SJSA1 (cell line): ENCODE measurements around the gene MSH5. TPM values are rescaled to one million over a fixed set of nuclear protein-coding genes. Genes with fewer than 3 reads are reported as not detected.

Experiments used
- DNase-seq, 2 experiments: peaks; one replicate each; pipeline ENCODE4 v3.0.0-alpha.2; 2015 to 2020; ENCODE audit warnings: low spot score in 2 of 2, low read depth in 1 of 2
- H3K27ac ChIP-seq: fragments of 250-450 bp; sonication (Bioruptor Pico); 2 replicates; pipeline ENCODE4 v1.5.1; 2020; ENCODE audit warnings: mild to moderate bottlenecking, moderate library complexity
- H3K27me3 ChIP-seq: fragments of 250-450 bp; sonication (Bioruptor Pico); replicated peaks from 2 replicates; pipeline ENCODE4 v1.5.1; 2020; ENCODE audit warnings: mild to moderate bottlenecking, moderate library complexity
- H3K36me3 ChIP-seq: fragments of 250-450 bp; sonication (Bioruptor Pico); 2 replicates; pipeline ENCODE4 v1.5.1; 2020; ENCODE audit warnings: mild to moderate bottlenecking
- H3K4me1 ChIP-seq: fragments of 250-450 bp; sonication (Bioruptor Pico); replicated peaks from 2 replicates; pipeline ENCODE4 v1.6.1; 2021; ENCODE audit warnings: mild to moderate bottlenecking
- H3K4me3 ChIP-seq: fragments of 250-450 bp; sonication (Bioruptor Pico); 2 replicates; pipeline ENCODE4 v1.5.1; 2020; ENCODE audit warnings: mild to moderate bottlenecking
- H3K9me3 ChIP-seq: fragments of 250-450 bp; sonication (Bioruptor Pico); replicated peaks from 2 replicates; pipeline ENCODE4 v1.5.1; 2020; ENCODE audit warnings: mild to moderate bottlenecking
- total RNA-seq: library from RNA; depleted of rRNA; stranded (reverse); fragments of >200 nt; shearing (Covaris generic); gene quantifications from 2 replicates; pipeline ENCODE4 v1.2.3, GENCODE V29; 2014

Gene MSH5
- total RNA-seq, 1 experiment from 2014 or later, result 16.7 TPM

DNA sequence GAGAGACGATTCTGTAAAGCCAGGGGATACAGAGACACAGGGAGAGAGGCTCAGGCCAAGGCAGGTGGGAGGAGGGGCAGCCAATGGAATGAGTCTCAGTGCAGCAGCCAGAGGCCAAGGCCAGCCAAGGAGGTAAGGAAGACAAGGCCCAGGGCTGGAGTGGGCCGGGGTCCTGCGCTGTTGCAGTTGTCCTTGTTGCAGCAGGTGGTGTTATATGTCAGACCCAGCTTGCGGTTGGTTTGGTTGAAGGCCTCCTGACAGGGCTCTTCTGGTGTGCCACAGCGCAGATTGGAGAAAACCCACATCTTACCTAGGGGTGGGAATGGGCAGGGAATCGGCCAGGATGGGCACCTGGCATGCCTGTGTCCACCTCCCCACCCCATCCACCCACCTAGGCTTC is 20.8 kb upstream of the MSH5 start:
- H3K4me3 ChIP-seq, result no peak overlapping the region
- H3K27ac ChIP-seq, result no peak overlapping the region
- DNase-seq, result no peak
- no peaks in the 10 kb centered on the region for H3K27me3 ChIP-seq
- H3K36me3 ChIP-seq, result no peaks in the 10 kb centered on the region
- H3K9me3 ChIP-seq, result no peaks in the 10 kb centered on the region
- peaks cover 1% of the 10 kb centered on the region; the same call in 1 of the 2 replicates for H3K4me1 ChIP-seq

DNA sequence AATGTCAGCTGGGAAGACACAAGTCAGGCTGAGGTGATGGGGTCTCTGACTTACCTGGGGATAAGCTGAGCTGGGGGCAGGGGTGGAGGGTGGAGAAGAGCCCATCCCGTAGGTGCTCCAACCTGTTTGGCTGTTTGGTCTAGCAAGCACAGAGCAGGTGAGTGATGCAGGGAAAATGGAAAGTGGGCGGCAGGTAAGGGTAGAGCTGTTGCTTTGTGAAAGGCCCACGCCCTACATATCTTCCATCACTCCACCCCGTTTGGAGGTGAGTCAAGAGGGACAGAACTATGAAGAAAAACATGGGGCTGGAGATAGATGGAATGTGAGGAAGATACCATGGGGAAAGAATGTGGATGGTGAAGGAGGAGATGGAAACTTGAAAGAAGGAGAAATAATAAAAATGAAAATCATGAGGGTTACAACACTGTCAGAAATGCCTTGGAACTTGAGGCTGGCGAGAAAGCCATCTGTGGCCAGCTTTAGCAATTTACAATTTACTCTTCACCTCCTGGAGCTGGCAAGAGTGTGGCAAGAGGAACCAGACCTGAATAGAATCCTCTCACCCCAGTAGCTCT is 19.5 kb upstream of the MSH5 start:
- H3K27ac ChIP-seq, result no peak overlapping the region
- DNase-seq, result no peak
- H3K9me3 ChIP-seq, result no peaks in the 10 kb centered on the region
- no peak overlapping the region for H3K4me3 ChIP-seq
- no peaks in the 10 kb centered on the region for H3K4me1 ChIP-seq
- H3K36me3 ChIP-seq, result no peaks in the 10 kb centered on the region; the same call in 1 of the 2 replicates
- no peaks in the 10 kb centered on the region for H3K27me3 ChIP-seq

DNA sequence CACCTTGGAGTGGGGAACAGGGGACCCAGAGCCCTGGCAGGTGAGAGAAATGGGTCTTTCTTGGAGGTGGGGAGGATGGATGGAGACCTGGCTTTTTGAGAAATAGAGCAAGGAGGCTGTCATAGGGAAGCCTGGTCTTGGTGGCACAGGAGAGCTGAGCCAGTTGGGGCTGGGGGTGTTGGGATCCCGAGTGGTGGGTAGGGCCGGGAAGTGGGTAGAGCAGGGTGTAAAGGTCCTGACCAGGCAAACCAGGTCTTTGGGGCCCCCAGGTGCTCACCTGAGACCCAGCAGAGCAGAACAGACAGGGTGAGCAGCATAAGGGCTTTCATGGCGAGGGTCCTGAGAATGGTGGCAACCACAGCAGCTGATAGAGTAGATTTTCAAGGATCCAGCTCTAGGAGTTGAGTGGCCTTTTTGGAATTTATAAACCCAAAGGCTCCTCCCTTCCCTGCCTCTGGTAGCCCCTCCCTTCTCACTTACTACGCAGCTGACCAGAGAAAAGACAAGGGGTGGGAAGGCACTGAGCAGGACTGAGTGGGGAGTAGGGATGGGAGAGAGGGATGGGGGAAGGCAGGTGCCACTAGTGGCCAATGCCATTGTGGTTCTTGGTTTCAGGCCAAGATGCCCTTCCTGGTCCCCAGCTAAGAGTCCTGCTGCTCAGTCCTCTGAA is 18.3 kb upstream of the MSH5 start, which contains the start of gene LY6G6C:
TSS of gene LY6G6C (minus strand) at position 396 of the 670 bp plus-strand sequence. CDS start at position 329, 67 bp downstream.
- no peak for DNase-seq
- H3K4me3 ChIP-seq, result no peak within 1 kb of the TSS
- H3K27ac ChIP-seq, result no peak within 1 kb of the TSS
- H3K27me3 ChIP-seq, result no peaks in the 10 kb centered on the region
- peaks cover 5% of the 10 kb centered on the region for H3K36me3 ChIP-seq
- H3K9me3 ChIP-seq, result no peaks in the 10 kb centered on the region
- no peaks in the 10 kb centered on the region for H3K4me1 ChIP-seq

DNA sequence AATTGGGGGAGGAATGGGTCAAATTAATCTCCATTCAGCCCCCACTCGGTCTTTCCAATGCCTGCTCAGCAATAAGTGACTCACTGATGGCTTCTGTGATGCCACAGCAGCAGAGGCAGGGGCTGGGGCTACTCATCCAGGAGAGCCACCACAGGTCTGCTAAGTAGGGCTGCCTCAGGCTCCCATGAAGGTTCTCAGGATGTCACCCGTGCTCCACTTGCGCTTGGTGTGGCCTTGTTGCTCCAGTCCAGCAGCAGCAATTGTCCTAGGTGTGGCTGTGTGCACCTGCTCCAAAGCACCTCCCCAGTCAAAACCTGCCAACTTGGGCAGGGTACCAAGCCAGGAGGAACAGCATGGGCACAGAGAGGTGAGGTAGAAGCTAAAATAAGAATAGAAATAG is 17.6 kb upstream of the MSH5 start:
- peaks cover 11% of the 10 kb centered on the region for H3K36me3 ChIP-seq
- no peaks in the 10 kb centered on the region for H3K4me1 ChIP-seq
- H3K4me3 ChIP-seq, result no peak overlapping the region
- no peak overlapping the region for H3K27ac ChIP-seq
- no peaks in the 10 kb centered on the region for H3K9me3 ChIP-seq
- no peak for DNase-seq
- H3K27me3 ChIP-seq, result no peaks in the 10 kb centered on the region

DNA sequence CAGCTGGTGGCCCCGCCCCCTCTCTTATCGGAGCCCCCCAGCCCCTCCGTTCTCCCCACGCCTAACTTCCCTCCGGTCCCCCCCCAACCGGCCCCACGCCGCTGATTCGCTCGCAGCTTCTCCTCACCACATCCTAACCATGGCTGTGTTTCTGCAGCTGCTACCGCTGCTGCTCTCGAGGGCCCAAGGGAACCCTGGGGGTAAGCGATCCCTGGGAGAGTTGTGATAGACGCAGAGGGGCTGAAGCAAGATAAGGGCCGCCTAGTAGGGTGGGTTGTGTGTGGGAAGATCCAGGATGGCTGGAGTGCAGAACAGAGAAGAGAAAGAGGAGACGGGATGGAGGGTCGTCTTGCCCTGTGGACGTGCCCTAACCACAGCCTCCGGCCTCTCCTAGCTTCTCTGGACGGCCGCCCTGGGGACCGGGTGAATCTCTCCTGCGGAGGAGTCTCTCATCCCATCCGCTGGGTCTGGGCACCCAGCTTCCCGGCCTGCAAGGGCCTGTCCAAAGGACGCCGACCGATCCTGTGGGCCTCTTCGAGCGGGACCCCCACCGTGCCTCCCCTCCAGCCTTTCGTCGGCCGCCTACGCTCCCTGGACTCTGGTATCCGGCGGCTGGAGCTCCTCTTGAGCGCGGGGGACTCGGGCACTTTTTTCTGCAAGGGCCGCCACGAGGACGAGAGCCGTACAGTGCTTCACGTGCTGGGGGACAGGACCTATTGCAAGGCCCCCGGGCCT is 16.4 kb upstream of the MSH5 start, which contains the start of gene MPIG6B:
TSS of gene MPIG6B (plus strand) at position 129 of the 735 bp plus-strand sequence. CDS start at position 140, 11 bp downstream.
- DNase-seq, result no peak
- Histone ChIP-seq H3K36me3 (peaks cover 22% of the 10 kb centered on the region), H3K27ac (no peak within 1 kb of the TSS), H3K27me3 (no peaks in the 10 kb centered on the region), H3K9me3 (no peaks in the 10 kb centered on the region), H3K4me3 (no peak within 1 kb of the TSS), H3K4me1 (no peaks in the 10 kb centered on the region)

DNA sequence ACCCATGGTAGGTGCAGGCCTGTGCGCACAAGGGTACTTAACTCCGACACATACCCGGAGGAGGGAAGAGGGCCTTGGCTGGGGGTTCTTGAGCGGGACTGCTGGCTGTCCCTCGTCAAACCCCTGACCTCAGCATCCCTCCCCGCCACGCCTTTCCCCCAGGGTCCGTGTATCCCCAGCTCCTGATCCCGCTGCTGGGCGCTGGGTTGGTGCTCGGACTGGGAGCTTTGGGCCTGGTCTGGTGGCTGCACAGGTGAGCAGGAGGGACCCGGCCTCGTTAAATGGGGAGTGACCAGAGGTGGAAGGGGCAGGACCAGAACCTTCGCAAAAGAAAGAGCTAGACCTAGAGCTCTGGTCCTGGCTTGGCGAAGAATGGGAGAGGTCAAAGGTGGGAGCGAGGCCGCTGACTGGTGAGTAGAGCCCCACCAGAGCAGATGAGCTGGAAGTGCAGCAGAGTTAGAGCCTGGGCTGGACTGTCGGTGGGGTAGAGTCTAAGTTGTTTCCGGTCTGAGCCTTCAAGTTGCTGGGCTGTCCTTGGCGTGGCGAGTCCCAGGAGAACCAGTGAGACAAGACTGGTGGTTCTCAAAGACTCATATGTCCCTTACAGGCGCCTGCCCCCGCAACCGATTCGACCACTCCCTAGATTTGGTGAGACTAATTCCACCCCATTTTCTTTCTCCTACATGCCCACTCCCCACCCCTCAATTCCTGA is 15.7 kb upstream of the MSH5 start:
- Histone ChIP-seq H3K27ac (no peak overlapping the region), H3K4me1 (peaks cover 6% of the 10 kb centered on the region), H3K36me3 (peaks cover 28% of the 10 kb centered on the region), H3K4me3 (no peak overlapping the region), H3K9me3 (no peaks in the 10 kb centered on the region), H3K27me3 (no peaks in the 10 kb centered on the region)
- DNase-seq, result no peak

DNA sequence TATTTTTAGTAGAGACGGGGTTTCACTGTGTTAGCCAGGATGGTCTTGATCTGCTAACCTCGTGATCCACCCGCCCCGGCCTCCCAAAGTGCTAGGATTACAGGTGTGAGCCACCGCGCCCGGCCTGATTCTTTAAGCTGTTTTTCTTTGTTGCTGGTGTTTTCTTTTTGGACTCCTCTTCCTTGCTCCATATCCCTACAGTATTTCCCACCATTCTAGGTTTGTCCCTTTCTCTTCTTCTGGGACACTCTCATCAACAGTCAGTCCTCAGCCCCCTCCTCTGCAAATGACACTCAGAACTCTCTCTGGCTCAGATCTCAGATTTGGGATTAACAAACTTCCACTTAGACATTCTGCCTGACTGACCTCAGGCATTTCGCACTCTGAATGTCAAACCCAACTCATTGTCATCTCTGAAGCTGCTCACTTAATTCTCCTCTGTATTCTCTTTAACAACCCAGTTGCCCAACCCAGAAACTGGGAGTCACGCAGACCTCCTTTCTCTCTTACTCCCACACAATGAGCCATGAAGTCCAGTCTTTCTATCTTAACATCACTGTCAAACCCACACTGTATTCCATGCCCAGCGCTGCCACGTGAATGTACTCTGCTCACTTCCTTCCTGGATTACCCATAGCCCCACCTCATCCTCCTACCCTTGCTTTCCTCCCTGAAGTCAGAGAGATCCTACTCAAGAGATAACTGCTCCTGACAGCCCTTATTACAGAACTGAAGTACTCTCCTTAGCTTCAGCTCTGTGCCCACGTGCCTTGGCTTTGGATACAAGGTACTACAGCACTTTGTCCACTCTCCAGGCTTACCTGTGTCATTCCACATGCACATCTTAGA is 14.1 kb upstream of the MSH5 start:
- H3K4me1 ChIP-seq, result peaks cover 18% of the 10 kb centered on the region
- H3K27me3 ChIP-seq, result no peaks in the 10 kb centered on the region
- H3K9me3 ChIP-seq, result peaks cover 3% of the 10 kb centered on the region
- DNase-seq, result no peak
- H3K36me3 ChIP-seq, result peaks cover 39% of the 10 kb centered on the region
- no peak overlapping the region for H3K27ac ChIP-seq
- no peak overlapping the region for H3K4me3 ChIP-seq

DNA sequence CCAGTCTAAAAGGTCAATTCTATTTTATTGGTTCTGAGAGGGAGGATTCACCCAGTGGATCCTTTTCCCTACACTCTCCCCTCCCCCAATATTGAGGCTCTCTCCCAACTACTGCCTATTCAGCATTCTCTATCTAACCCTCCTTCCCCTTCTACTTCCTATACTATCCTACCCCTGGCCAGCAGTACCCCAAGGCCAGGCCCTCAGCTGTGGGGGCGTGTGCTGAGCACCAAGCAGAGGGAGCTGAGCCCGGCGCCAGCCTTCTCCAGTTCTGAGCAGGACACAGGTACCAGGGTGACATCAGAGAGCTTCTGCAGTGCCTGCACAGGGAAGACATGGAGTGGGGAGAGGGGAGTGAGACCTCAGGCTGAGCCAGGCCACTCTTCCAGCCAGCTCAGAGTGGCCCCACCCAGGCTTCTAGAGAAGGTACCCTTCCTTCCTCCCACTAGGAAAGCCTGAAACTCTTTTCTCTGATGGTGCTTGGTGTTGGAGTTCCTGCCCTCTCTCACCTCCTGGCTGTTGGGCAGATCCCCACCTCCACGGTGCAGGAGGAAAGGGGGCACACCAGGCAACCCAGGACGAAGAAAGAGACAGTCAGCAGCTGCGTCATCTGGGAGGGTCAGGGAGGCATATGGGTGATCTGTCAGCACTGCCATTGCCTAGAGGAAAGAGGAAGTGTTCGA is 12.6 kb upstream of the MSH5 start:
- Histone ChIP-seq H3K4me3 (no peak overlapping the region), H3K4me1 (peaks cover 19% of the 10 kb centered on the region), H3K36me3 (peaks cover 53% of the 10 kb centered on the region), H3K27me3 (no peaks in the 10 kb centered on the region), H3K27ac (no peak overlapping the region), H3K9me3 (peaks cover 3% of the 10 kb centered on the region)
- no peak for DNase-seq

DNA sequence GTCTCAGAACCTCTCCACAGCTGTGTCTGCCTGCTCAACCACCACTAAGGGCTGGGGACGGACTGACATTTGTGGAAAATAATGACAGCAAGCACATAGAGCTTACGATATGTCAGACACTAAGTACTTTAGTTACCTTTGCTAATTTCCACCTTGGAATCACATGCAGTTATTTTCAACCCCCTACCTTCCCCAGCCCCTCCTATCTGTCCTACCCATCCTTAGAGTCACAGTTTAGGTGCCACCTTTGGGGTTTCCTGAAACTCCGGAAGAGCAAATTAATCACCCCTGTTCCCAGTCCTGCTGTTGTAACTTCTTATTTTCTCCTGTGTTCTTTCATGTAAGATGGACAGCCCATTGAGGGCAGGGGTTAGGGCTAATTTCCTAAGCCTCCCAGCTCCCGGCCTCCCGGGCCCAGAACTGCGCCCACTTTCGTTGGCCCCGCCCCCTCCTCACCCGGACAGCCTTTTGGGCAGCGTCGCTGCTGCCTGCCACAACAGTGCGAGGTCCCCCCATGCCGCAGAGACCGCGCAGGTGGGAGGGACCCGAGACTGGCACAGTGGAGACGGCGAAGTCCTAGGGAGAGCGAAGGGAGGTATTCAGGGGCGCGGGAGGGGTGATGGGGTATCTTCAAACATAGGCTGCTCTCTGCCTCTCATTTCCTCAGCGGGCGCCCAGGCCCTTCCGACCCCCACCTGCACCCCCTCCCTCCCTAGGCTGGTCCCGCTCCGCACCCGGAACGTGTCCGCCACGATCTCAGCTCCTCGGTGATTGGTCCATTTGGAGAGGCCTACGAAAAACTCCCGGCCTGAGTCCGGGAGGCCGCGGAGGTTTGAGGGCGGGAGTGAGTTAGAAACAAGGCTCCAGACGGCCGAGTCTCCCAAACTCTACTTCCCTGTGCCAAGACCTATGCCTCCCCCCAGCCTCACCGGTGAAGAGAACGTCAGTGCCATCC is 11.8 kb upstream of the MSH5 start:
- peaks cover 19% of the 10 kb centered on the region for H3K4me1 ChIP-seq
- H3K27ac ChIP-seq, result no peak overlapping the region
- peaks cover 3% of the 10 kb centered on the region for H3K9me3 ChIP-seq
- no peak overlapping the region for H3K4me3 ChIP-seq
- DNase-seq, result no peak
- H3K27me3 ChIP-seq, result no peaks in the 10 kb centered on the region
- peaks cover 62% of the 10 kb centered on the region for H3K36me3 ChIP-seq

DNA sequence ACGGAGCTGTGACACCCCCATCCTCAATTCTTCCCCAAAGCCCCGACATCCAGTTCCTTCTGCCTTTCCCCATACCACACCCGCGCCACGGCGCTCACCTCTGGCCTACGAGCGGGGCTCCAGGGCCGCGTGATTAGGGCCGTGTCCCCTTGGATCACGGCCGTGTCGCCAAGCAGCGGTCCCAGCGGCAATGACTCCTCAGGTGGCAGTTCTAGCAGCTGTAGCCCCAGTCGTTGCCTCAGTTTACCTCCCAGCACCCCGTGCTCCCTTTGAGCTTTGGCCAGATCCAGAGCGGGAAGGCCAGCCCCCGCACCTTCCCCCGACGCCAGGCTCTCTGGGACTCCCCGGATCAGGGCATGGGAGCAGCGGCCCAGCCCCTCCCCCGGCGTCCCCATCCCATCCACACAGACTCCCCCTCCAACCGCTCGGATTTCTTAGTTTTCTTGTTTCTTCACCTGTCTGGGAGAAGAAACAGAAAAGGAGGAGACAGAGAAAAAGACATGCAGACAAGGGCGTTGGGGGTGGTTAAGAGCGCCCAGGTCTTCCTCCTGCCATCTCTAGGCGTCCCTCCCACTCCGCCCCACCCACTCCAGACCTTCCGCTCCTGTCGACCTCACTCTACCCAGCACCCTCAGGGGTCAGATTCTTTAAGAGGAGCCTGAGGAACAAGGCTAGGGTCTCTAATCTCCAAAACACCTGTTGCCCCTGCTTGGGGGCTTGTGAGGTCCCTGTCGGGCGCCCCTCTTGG is 10.9 kb upstream of the MSH5 start, which contains the start of gene DDAH2:
TSS of gene DDAH2 (minus strand) at position 533 of the 748 bp plus-strand sequence. CDS start at position 395, 138 bp downstream.
- peaks cover 71% of the 10 kb centered on the region for H3K36me3 ChIP-seq
- peaks cover 3% of the 10 kb centered on the region for H3K9me3 ChIP-seq
- no peaks in the 10 kb centered on the region for H3K27me3 ChIP-seq
- H3K27ac ChIP-seq, result peak within 1 kb of the TSS; percentile 76
- peaks cover 24% of the 10 kb centered on the region for H3K4me1 ChIP-seq
- no peak for DNase-seq
- H3K4me3 ChIP-seq, result peak within 1 kb of the TSS; percentile 58

DNA sequence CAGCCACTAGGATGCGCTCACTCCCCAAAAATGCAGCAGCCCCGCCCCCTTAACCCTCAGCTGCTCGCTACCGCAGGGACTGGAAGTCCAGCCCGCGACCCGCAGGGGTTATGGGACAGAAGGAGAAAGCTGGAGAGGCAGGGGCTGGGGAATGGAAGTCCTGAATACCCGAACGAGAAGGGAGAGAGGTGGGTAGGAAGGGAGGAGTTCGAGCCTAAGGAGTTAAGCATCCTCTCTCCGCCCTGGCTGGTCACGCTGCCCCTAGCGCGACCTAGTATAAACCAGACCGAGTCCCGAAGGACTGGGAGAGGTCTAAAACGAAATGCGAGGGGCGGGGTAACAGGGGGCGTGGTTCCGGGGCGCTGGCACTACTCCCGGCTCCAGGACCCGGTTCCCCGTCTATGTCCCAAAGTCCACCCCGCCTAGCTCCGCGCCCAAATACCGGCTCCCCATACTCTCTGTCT is 10.3 kb upstream of the MSH5 start:
- peaks cover 77% of the 10 kb centered on the region for H3K36me3 ChIP-seq
- H3K4me1 ChIP-seq, result peaks cover 30% of the 10 kb centered on the region
- peak overlapping the region; percentile 76 for H3K27ac ChIP-seq
- peaks cover 3% of the 10 kb centered on the region for H3K9me3 ChIP-seq
- peak; percentile 94 to 98 for DNase-seq
- no peaks in the 10 kb centered on the region for H3K27me3 ChIP-seq
- H3K4me3 ChIP-seq, result peak overlapping the region; percentile 58
